Neural progenitor cell (in vitro differentiated cells): ENCODE results near the gene TMEM41B.

Source experiments
- CTCF ChIP-seq: fragments of 200-600 bp; sonication (generic); IDR thresholded peaks from 2 replicates; pipeline ENCODE4 v1.5.1; 2017; ENCODE audit warnings: antibody characterized with exemption, mild to moderate bottlenecking
- EZH2 ChIP-seq: fragments of 200-600 bp; sonication (generic); IDR thresholded peaks from 2 replicates; pipeline ENCODE4 v1.6.1; 2017; ENCODE audit warnings: antibody characterized with exemption, mild to moderate bottlenecking, moderate library complexity

DNA sequence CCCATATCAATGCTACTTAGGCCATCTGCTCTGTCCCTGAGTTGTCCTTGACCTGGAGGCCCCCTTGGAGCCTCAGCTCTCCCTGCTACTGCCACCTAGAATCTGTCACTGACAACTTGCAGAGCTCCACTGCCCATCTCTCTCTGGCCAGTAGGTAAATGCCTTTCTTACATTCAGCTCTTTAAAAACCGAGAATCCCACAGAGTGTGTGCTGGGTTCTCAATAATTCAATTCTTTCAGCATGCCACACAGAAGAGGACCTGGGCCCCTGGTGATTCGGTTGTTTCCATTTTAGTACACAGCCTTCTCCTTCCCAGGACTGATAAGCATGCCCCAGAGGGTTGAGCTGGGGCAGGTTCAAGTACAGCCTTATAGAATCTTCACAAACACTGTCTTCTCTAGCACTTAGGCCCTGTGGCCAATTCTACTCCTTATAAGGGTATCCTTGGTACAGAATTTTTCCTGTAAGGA is 48.0 kb upstream of the TMEM41B start:
- no peak for TF ChIP-seq CTCF
- no peak for TF ChIP-seq EZH2
